G401 (cell line): ENCODE results near the gene SORCS1. TPM values are rescaled to one million over a fixed set of nuclear protein-coding genes. Genes with fewer than 3 reads are reported as not detected.

ENCODE experiments used
- DNase-seq: peaks from one replicate; pipeline ENCODE4 v3.0.0-alpha.2; 2015; ENCODE audit warnings: low spot score
- in situ Hi-C: cut with HindIII; loops from 2 replicates; pipeline ENCODE4 v1.10.0; 2016; ENCODE audit warnings: low sequenced_read_pairs, mixed read lengths
- total RNA-seq: library from RNA; depleted of rRNA; stranded (reverse); fragments of >200 nt; shearing (Covaris generic); gene quantifications from 2 replicates; pipeline ENCODE4 v1.2.3, GENCODE V29; 2014

Gene SORCS1
- total RNA-seq, 1 experiment from 2014 or later = not detected

- in situ Hi-C loops = no loop called here
- DNase-seq = no peak
Measured at GRCh38 chr10:106551501-106552062, 612.9 kb downstream of the SORCS1 start.

- DNase-seq = no peak
- in situ Hi-C loops = no loop called here
Measured at GRCh38 chr10:106548832-106549231, 615.7 kb downstream of the SORCS1 start.

- no peak for DNase-seq
- in situ Hi-C loops = no loop called here
Measured at GRCh38 chr10:106547047-106547635, 617.4 kb downstream of the SORCS1 start.

- in situ Hi-C loops = no loop called here
- DNase-seq = no peak
Measured at GRCh38 chr10:106542461-106542860, 622.0 kb downstream of the SORCS1 start.

- no peak for DNase-seq
- in situ Hi-C loops = no loop called here
Measured at GRCh38 chr10:106540645-106541044, 623.9 kb downstream of the SORCS1 start.

- DNase-seq = no peak
- in situ Hi-C loops = no loop called here
Measured at GRCh38 chr10:106537866-106538265, 626.6 kb downstream of the SORCS1 start.

GRCh38 chr10:106535304-106535953, 629.1 kb downstream of the SORCS1 start:
- in situ Hi-C loops = no loop called here
- DNase-seq = no peak

- in situ Hi-C loops = no loop called here
- no peak for DNase-seq
Measured at GRCh38 chr10:106534441-106534840, 630.1 kb downstream of the SORCS1 start.

GRCh38 chr10:106528702-106529101, 635.8 kb downstream of the SORCS1 start:
- no peak for DNase-seq
- in situ Hi-C loops = no loop called here

GRCh38 chr10:106525835-106526234, 638.7 kb downstream of the SORCS1 start:
- in situ Hi-C loops = no loop called here
- no peak for DNase-seq
